IPS-15b (cell line): Measurements from ENCODE around the gene AP5S1.

Experiments
- H3K27me3 ChIP-seq: one replicate; pipeline ENCODE4 v1.6.1; 2013; ENCODE audit warnings: low read length; ENCODE audit not compliant: control insufficient read depth, insufficient read depth
- H3K36me3 ChIP-seq: one replicate; pipeline ENCODE4 v1.6.1; 2013; ENCODE audit warnings: low read length; ENCODE audit not compliant: control insufficient read depth, insufficient read depth
- H3K4me1 ChIP-seq: one replicate; pipeline ENCODE4 v1.6.1; 2013; ENCODE audit warnings: mild to moderate bottlenecking, low read length; ENCODE audit not compliant: control insufficient read depth, insufficient read depth
- H3K4me3 ChIP-seq: one replicate; pipeline ENCODE4 v1.5.1; 2013; ENCODE audit warnings: low read depth, low read length
- H3K9ac ChIP-seq: one replicate; pipeline ENCODE4 v1.6.1; 2013; ENCODE audit warnings: low read depth, mild to moderate bottlenecking, low read length
- H3K9me3 ChIP-seq: one replicate; pipeline ENCODE4 v1.6.1; 2013; ENCODE audit warnings: mild to moderate bottlenecking, low read length; ENCODE audit not compliant: control insufficient read depth, insufficient read depth

Gene AP5S1

GRCh38 chr20:3820048-3820900 is at the start of gene AP5S1:
TSS of gene AP5S1 (plus strand) at chr20:3820547. CDS start at chr20:3822118, 1,571 bp downstream.
- Histone ChIP-seq H3K4me1 (peaks cover 3% of the 10 kb centered on the region), H3K36me3 (peaks cover 7% of the 10 kb centered on the region), H3K9ac (peak within 1 kb of the TSS; percentile 95), H3K27me3 (no peaks in the 10 kb centered on the region), H3K9me3 (no peaks in the 10 kb centered on the region), H3K4me3 (peak within 1 kb of the TSS; percentile 91)

- Histone ChIP-seq H3K9ac (no peak overlapping the region), H3K27me3 (peaks cover 22% of the 10 kb centered on the region), H3K4me3 (no peak overlapping the region), H3K4me1 (peaks cover 3% of the 10 kb centered on the region), H3K9me3 (no peaks in the 10 kb centered on the region), H3K36me3 (no peaks in the 10 kb centered on the region)
Observed at GRCh38 chr20:3771552-3772058, 48.7 kb upstream of the AP5S1 start.

GRCh38 chr20:3775457-3776108 is 44.8 kb upstream of the AP5S1 start:
- Histone ChIP-seq H3K4me3 (no peak overlapping the region), H3K9me3 (no peaks in the 10 kb centered on the region), H3K27me3 (peaks cover 52% of the 10 kb centered on the region), H3K36me3 (no peaks in the 10 kb centered on the region), H3K9ac (no peak overlapping the region), H3K4me1 (peaks cover 2% of the 10 kb centered on the region)

GRCh38 chr20:3777381-3777715 is 43.0 kb upstream of the AP5S1 start:
- Histone ChIP-seq H3K27me3 (peaks cover 56% of the 10 kb centered on the region), H3K4me1 (peaks cover 5% of the 10 kb centered on the region), H3K4me3 (peak overlapping the region; percentile 75), H3K9me3 (no peaks in the 10 kb centered on the region), H3K36me3 (no peaks in the 10 kb centered on the region), H3K9ac (peak overlapping the region; percentile 37)

- H3K27me3 ChIP-seq = peaks cover 56% of the 10 kb centered on the region
- no peaks in the 10 kb centered on the region for H3K36me3 ChIP-seq
- H3K4me1 ChIP-seq = peaks cover 5% of the 10 kb centered on the region
- H3K9ac ChIP-seq = peak overlapping the region; percentile 37
- H3K9me3 ChIP-seq = no peaks in the 10 kb centered on the region
- H3K4me3 ChIP-seq = peak overlapping the region; percentile 75
Observed at GRCh38 chr20:3777716-3778629, 42.4 kb upstream of the AP5S1 start.

- Histone ChIP-seq H3K27me3 (peaks cover 56% of the 10 kb centered on the region), H3K4me1 (peaks cover 5% of the 10 kb centered on the region), H3K9ac (no peak overlapping the region), H3K4me3 (peak overlapping the region; percentile 75), H3K36me3 (no peaks in the 10 kb centered on the region), H3K9me3 (no peaks in the 10 kb centered on the region)
Observed at GRCh38 chr20:3778976-3779375, 41.4 kb upstream of the AP5S1 start.

- H3K27me3 ChIP-seq = peaks cover 43% of the 10 kb centered on the region
- no peaks in the 10 kb centered on the region for H3K9me3 ChIP-seq
- H3K4me3 ChIP-seq = peak within 1 kb of the TSS; percentile 50
- peaks cover 4% of the 10 kb centered on the region for H3K36me3 ChIP-seq
- peaks cover 5% of the 10 kb centered on the region for H3K4me1 ChIP-seq
- no peak within 1 kb of the TSS for H3K9ac ChIP-seq
Observed at GRCh38 chr20:3781153-3781910, 39.0 kb upstream of the AP5S1 start, which contains the start of gene SPEF1. TSS of gene SPEF1 (minus strand) at chr20:3781448. CDS start at chr20:3781287, 161 bp downstream.

- H3K36me3 ChIP-seq = peaks cover 4% of the 10 kb centered on the region
- no peak overlapping the region for H3K4me3 ChIP-seq
- no peak overlapping the region for H3K9ac ChIP-seq
- H3K27me3 ChIP-seq = peaks cover 35% of the 10 kb centered on the region
- no peaks in the 10 kb centered on the region for H3K9me3 ChIP-seq
- H3K4me1 ChIP-seq = peaks cover 5% of the 10 kb centered on the region
Observed at GRCh38 chr20:3782597-3782996, 37.8 kb upstream of the AP5S1 start.

- peaks cover 5% of the 10 kb centered on the region for H3K4me1 ChIP-seq
- H3K4me3 ChIP-seq = no peak overlapping the region
- no peak overlapping the region for H3K9ac ChIP-seq
- no peaks in the 10 kb centered on the region for H3K9me3 ChIP-seq
- peaks cover 37% of the 10 kb centered on the region for H3K27me3 ChIP-seq
- H3K36me3 ChIP-seq = peaks cover 4% of the 10 kb centered on the region
Observed at GRCh38 chr20:3783068-3783489, 37.3 kb upstream of the AP5S1 start.

GRCh38 chr20:3783511-3784195 is 36.7 kb upstream of the AP5S1 start:
- Histone ChIP-seq H3K9me3 (no peaks in the 10 kb centered on the region), H3K27me3 (peaks cover 37% of the 10 kb centered on the region), H3K4me1 (peaks cover 5% of the 10 kb centered on the region), H3K9ac (no peak overlapping the region), H3K4me3 (no peak overlapping the region), H3K36me3 (peaks cover 4% of the 10 kb centered on the region)
